HepG2 (cell line): ENCODE results near the gene CCN2. TPM values are rescaled to one million over a fixed set of nuclear protein-coding genes. Genes with fewer than 3 reads are reported as not detected.

Experiments
- AGO2 ChIP-seq: fragments of 200-400 bp; formaldehyde crosslinking; optimal IDR thresholded peaks from 2 replicates; pipeline ENCODE3; 2017; ENCODE audit warnings: mild to moderate bottlenecking, low read depth, low read length, moderate library complexity
- KDM3A ChIP-seq: IDR thresholded peaks from 2 replicates; pipeline ENCODE4 v1.6.1; 2018; ENCODE audit warnings: low read depth, missing compliant biosample characterization
- LCORL ChIP-seq, 2 experiments: fragments of 450-650 bp in 1 of 2; sonication (generic) in 1 of 2; formaldehyde crosslinking in 1 of 2; IDR thresholded peaks; 2 replicates each; pipeline versions ENCODE4 v1.5.0 to v1.6.1; 2017 to 2020; ENCODE audit warnings: antibody characterized with exemption in 1 of 2, missing genetic modification reagents in 1 of 2
- NFRKB ChIP-seq: fragments of 450-650 bp; IDR thresholded peaks from 2 replicates; pipeline ENCODE4 v1.6.1; 2017
- ONECUT2 ChIP-seq: sonication (generic); formaldehyde crosslinking; IDR thresholded peaks from 2 replicates; pipeline ENCODE4 v1.4.0; 2020; ENCODE audit warnings: missing genetic modification reagents
- PHF8 ChIP-seq: sonication (generic); formaldehyde crosslinking; IDR thresholded peaks from 2 replicates; pipeline ENCODE4 v1.5.0; 2020; ENCODE audit warnings: missing genetic modification reagents
- PITX1 ChIP-seq: sonication (generic); formaldehyde crosslinking; IDR thresholded peaks from 2 replicates; pipeline ENCODE4 v1.5.1; 2020; ENCODE audit warnings: mild to moderate bottlenecking, missing genetic modification reagents
- REXO4 ChIP-seq: sonication (generic); formaldehyde crosslinking; IDR thresholded peaks from 2 replicates; pipeline ENCODE4 v1.8.0; 2022; ENCODE audit warnings: missing genetic modification reagents, mild to moderate bottlenecking, borderline replicate concordance
- SALL1 ChIP-seq: sonication (generic); formaldehyde crosslinking; IDR thresholded peaks from 2 replicates; pipeline ENCODE4 v1.8.0; 2022; ENCODE audit warnings: mild to moderate bottlenecking, missing genetic modification reagents
- SNAPC2 ChIP-seq: sonication (generic); formaldehyde crosslinking; IDR thresholded peaks from 2 replicates; pipeline ENCODE4 v1.8.1; 2022; ENCODE audit warnings: mild to moderate bottlenecking, missing genetic modification reagents
- SOX5 ChIP-seq: IDR thresholded peaks from 2 replicates; pipeline ENCODE4 v1.6.1; 2016; ENCODE audit warnings: borderline replicate concordance
- TOPORS ChIP-seq: sonication (generic); formaldehyde crosslinking; IDR thresholded peaks from 2 replicates; pipeline ENCODE4 v1.8.0; 2023; ENCODE audit warnings: mild to moderate bottlenecking, missing genetic modification reagents
- ZBTB10 ChIP-seq: sonication (generic); formaldehyde crosslinking; IDR thresholded peaks from 2 replicates; pipeline ENCODE4 v1.4.0; 2020; ENCODE audit warnings: missing genetic modification reagents, borderline replicate concordance
- ZNF563 ChIP-seq: sonication (generic); formaldehyde crosslinking; IDR thresholded peaks from 2 replicates; pipeline ENCODE4 v1.8.0; 2022; ENCODE audit warnings: mild to moderate bottlenecking, moderate library complexity, missing genetic modification reagents
- ZNF605 ChIP-seq: sonication (generic); formaldehyde crosslinking; IDR thresholded peaks from 2 replicates; pipeline ENCODE4 v1.8.0; 2022; ENCODE audit warnings: mild to moderate bottlenecking, missing genetic modification reagents
- ZNF672 ChIP-seq: sonication (generic); formaldehyde crosslinking; IDR thresholded peaks from 2 replicates; pipeline ENCODE4 v1.8.1; 2022; ENCODE audit warnings: missing genetic modification reagents
- ZNF691 ChIP-seq: sonication (generic); formaldehyde crosslinking; IDR thresholded peaks from 2 replicates; pipeline ENCODE4 v1.4.0; 2020; ENCODE audit warnings: missing genetic modification reagents, low read depth, mild to moderate bottlenecking, borderline replicate concordance
- ZNF749 ChIP-seq: sonication (generic); formaldehyde crosslinking; IDR thresholded peaks from 2 replicates; pipeline ENCODE4 v1.8.0; 2022; ENCODE audit warnings: mild to moderate bottlenecking, missing genetic modification reagents, moderate library complexity, borderline replicate concordance
- ZNF761 ChIP-seq: sonication (generic); formaldehyde crosslinking; conservative IDR thresholded peaks from 2 replicates; pipeline ENCODE4 v1.4.0; 2020; ENCODE audit warnings: mild to moderate bottlenecking, missing genetic modification reagents
- polyA plus RNA-seq, 8 experiments: library from polyadenylated mRNA; depleted of rRNA in 3 of 8; stranded (reverse) in 7 of 8; unstranded in 1 of 8; fragments of >200 nt; fragmentation: Illumina TruSeq in 4 of 8; extraction: Trizol in 4 of 8; gene quantifications; 2 replicates each; pipeline versions ENCODE4 v1.2.1 to v1.2.3, GENCODE V29; 2011 to 2016; ENCODE audit warnings: low read depth in 4 of 8, missing spikeins in 1 of 8, mixed read lengths in 1 of 8; ENCODE audit not compliant: insufficient read depth in 1 of 8
- total RNA-seq, 5 experiments: library from RNA; depleted of rRNA; stranded (reverse); fragments of >200 nt; fragmentation: Illumina TruSeq; extraction: Trizol; gene quantifications; 2 replicates each; pipeline ENCODE4 v1.2.3, GENCODE V29; 2016; ENCODE audit warnings: low read depth in 1 of 5

CCN2 gene
- total and polyA plus RNA-seq, 2 of the 13 experiments (the other 11 are each of a cell fraction or from before 2014, with no cell fraction given): 34.7 to 316 TPM

GRCh38 chr6:131950767-131951575 is at the start of gene CCN2 (continued):
- peak; percentile 74 for TF ChIP-seq ZNF605 (CRISPR knock-in tag)
- TF ChIP-seq NFRKB: no peak
- peak; percentile 10; the same call in 1 of the 2 replicates for TF ChIP-seq TOPORS (CRISPR knock-in tag)
- TF ChIP-seq AGO2: peak; percentile 97
- TF ChIP-seq REXO4 (CRISPR knock-in tag): peak; percentile 71; the same call in 1 of the 2 replicates
- TF ChIP-seq SALL1 (CRISPR knock-in tag): peak; percentile 99
- TF ChIP-seq LCORL (IDR thresholded peaks at IDR 0.05): no peak
- peak; percentile 97 for TF ChIP-seq LCORL (CRISPR knock-in tag; IDR thresholded peaks at IDR 0.05)
- TF ChIP-seq ZBTB10 (CRISPR knock-in tag): no peak
- peak; percentile 51; the same call in 1 of the 2 replicates for TF ChIP-seq SNAPC2 (CRISPR knock-in tag)
- TF ChIP-seq PITX1 (CRISPR knock-in tag): peak; percentile 96
- peak; percentile 86 for TF ChIP-seq KDM3A (CRISPR knock-in tag)
- TF ChIP-seq SOX5 (CRISPR knock-in tag): peak; percentile 93
- TF ChIP-seq ZNF563 (CRISPR knock-in tag): peak; percentile 95
- TF ChIP-seq ONECUT2: peak; percentile 74
- peak; percentile 60; the same call in 1 of the 2 replicates for TF ChIP-seq ZNF761
- peak; percentile 39; the same call in 1 of the 2 replicates for TF ChIP-seq ZNF672
- TF ChIP-seq ZNF749 (CRISPR knock-in tag): peak; percentile 99
- peak; percentile 63 for TF ChIP-seq ZNF691
- TF ChIP-seq PHF8: peak; percentile 46; the same call in 1 of the 2 replicates
